ENCODE results near the gene DDX1.

DNA sequence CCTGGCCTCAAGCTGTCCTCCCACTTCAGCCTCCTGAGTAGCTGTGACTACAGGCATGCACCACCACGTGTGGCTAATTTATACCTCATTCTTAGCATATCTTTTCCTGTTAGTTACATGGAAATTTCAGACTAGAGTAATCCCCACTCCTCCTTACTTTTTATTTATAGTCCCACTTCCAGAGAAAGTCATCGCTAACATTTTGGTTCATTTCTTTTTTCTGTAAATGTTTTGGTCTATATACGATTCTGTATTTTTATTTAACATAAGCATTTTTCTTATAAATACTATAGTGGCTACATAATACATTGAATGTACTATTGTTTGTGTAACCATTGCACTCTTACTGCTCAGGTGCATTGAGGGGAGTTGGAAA is 42.3 kb downstream of the DDX1 start:
- TF ChIP-seq, protein P1, sequence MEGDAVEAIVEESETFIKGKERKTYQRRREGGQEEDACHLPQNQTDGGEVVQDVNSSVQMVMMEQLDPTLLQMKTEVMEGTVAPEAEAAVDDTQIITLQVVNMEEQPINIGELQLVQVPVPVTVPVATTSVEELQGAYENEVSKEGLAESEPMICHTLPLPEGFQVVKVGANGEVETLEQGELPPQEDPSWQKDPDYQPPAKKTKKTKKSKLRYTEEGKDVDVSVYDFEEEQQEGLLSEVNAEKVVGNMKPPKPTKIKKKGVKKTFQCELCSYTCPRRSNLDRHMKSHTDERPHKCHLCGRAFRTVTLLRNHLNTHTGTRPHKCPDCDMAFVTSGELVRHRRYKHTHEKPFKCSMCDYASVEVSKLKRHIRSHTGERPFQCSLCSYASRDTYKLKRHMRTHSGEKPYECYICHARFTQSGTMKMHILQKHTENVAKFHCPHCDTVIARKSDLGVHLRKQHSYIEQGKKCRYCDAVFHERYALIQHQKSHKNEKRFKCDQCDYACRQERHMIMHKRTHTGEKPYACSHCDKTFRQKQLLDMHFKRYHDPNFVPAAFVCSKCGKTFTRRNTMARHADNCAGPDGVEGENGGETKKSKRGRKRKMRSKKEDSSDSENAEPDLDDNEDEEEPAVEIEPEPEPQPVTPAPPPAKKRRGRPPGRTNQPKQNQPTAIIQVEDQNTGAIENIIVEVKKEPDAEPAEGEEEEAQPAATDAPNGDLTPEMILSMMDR (conservative IDR thresholded peaks at IDR 0.05; ENCODE audit: low read depth in 2 of 2), result no peak
- TF ChIP-seq POLR2AphosphoS5 (IDR thresholded peaks at IDR 0.05; ENCODE audit: low read depth) (no peak), EZH2 (IDR thresholded peaks at IDR 0.05; ENCODE audit: low read depth, unreplicated experiment) (no peak), EZH2phosphoT487 (IDR thresholded peaks at IDR 0.05; ENCODE audit: unreplicated experiment) (no peak), CREB1 (CRISPR knock-in tag; IDR thresholded peaks at IDR 0.05; ENCODE audit: low read depth) (no peak), JUNB (IDR thresholded peaks at IDR 0.05; ENCODE audit: unreplicated experiment) (no peak), ZNF114 (CRISPR knock-in tag; IDR thresholded peaks at IDR 0.05) (no peak), ZNF331 (CRISPR knock-in tag; IDR thresholded peaks at IDR 0.05; ENCODE audit: low read depth) (no peak)
- TF ChIP-seq, protein P2, sequence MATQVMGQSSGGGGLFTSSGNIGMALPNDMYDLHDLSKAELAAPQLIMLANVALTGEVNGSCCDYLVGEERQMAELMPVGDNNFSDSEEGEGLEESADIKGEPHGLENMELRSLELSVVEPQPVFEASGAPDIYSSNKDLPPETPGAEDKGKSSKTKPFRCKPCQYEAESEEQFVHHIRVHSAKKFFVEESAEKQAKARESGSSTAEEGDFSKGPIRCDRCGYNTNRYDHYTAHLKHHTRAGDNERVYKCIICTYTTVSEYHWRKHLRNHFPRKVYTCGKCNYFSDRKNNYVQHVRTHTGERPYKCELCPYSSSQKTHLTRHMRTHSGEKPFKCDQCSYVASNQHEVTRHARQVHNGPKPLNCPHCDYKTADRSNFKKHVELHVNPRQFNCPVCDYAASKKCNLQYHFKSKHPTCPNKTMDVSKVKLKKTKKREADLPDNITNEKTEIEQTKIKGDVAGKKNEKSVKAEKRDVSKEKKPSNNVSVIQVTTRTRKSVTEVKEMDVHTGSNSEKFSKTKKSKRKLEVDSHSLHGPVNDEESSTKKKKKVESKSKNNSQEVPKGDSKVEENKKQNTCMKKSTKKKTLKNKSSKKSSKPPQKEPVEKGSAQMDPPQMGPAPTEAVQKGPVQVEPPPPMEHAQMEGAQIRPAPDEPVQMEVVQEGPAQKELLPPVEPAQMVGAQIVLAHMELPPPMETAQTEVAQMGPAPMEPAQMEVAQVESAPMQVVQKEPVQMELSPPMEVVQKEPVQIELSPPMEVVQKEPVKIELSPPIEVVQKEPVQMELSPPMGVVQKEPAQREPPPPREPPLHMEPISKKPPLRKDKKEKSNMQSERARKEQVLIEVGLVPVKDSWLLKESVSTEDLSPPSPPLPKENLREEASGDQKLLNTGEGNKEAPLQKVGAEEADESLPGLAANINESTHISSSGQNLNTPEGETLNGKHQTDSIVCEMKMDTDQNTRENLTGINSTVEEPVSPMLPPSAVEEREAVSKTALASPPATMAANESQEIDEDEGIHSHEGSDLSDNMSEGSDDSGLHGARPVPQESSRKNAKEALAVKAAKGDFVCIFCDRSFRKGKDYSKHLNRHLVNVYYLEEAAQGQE (IDR thresholded peaks at IDR 0.05; ENCODE audit: unreplicated experiment), result no peak
- TF ChIP-seq, protein P3, sequence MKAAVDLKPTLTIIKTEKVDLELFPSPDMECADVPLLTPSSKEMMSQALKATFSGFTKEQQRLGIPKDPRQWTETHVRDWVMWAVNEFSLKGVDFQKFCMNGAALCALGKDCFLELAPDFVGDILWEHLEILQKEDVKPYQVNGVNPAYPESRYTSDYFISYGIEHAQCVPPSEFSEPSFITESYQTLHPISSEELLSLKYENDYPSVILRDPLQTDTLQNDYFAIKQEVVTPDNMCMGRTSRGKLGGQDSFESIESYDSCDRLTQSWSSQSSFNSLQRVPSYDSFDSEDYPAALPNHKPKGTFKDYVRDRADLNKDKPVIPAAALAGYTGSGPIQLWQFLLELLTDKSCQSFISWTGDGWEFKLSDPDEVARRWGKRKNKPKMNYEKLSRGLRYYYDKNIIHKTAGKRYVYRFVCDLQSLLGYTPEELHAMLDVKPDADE (IDR thresholded peaks at IDR 0.05), result no peak

Data from GM23338 (cell line).